ENCODE results near the gene SYN1.

DNA sequence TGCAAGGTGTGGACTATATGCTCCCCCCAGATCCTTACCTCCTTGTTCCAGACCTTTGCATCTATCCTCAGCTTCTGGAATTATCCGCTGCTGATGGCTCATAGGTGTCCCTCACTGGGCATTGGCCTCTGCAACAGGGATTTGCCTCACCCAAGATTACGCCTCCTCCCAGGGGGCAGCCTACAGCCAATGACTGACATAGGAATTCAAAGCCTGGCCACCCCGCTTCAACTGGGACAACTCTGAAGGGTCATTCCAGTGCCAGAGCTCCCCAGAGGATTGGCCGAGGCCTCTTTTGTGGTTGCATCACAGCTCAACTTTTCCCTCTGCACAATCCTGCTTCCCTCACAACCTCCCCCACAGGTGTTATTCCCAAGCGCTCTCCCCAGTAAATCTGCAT, 5.0 kb downstream of the SYN1 start:
- TF ChIP-seq JUND (IDR thresholded peaks at IDR 0.05) (no peak), RCOR1 (IDR thresholded peaks at IDR 0.05; ENCODE audit: low read length) (no peak), MXI1 (IDR thresholded peaks at IDR 0.05; ENCODE audit: low read depth, low read length) (no peak), MAX (IDR thresholded peaks at IDR 0.05; ENCODE audit: low read depth) (no peak), FOXM1 (IDR thresholded peaks at IDR 0.05; ENCODE audit: low read depth) (no peak), SMC3 (IDR thresholded peaks at IDR 0.05; ENCODE audit: low read depth, low read length) (no peak), SIN3A (IDR thresholded peaks at IDR 0.05; ENCODE audit: borderline replicate concordance, low read depth, low read length) (no peak), POLR2AphosphoS5 (IDR thresholded peaks at IDR 0.05; ENCODE audit: low read depth, low read length) (no peak), REST (IDR thresholded peaks at IDR 0.05; ENCODE audit: low read depth, low read length) (no peak)
- TF ChIP-seq, protein P1, sequence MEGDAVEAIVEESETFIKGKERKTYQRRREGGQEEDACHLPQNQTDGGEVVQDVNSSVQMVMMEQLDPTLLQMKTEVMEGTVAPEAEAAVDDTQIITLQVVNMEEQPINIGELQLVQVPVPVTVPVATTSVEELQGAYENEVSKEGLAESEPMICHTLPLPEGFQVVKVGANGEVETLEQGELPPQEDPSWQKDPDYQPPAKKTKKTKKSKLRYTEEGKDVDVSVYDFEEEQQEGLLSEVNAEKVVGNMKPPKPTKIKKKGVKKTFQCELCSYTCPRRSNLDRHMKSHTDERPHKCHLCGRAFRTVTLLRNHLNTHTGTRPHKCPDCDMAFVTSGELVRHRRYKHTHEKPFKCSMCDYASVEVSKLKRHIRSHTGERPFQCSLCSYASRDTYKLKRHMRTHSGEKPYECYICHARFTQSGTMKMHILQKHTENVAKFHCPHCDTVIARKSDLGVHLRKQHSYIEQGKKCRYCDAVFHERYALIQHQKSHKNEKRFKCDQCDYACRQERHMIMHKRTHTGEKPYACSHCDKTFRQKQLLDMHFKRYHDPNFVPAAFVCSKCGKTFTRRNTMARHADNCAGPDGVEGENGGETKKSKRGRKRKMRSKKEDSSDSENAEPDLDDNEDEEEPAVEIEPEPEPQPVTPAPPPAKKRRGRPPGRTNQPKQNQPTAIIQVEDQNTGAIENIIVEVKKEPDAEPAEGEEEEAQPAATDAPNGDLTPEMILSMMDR (IDR thresholded peaks at IDR 0.05), result no peak
